Prostate gland (tissue), 2 donors: ENCODE measurements around the gene PCP4.

ENCODE experiments used
- CTCF ChIP-seq, 4 experiments: fragments of 200-600 bp in 2 of 4; fragments of 450-650 bp in 2 of 4; sonication (generic) in 2 of 4; IDR thresholded peaks; 1 replicate in 3 of 4; 2 replicates in 1 of 4; pipeline ENCODE4 v1.5.1; 2016 to 2019; ENCODE audit warnings: antibody characterized with exemption in 4 of 4, mild to moderate bottlenecking in 2 of 4, moderate library complexity in 2 of 4
- POLR2A ChIP-seq: fragments of 450-650 bp; IDR thresholded peaks from one replicate; pipeline ENCODE4 v1.6.1; 2016; ENCODE audit warnings: antibody characterized with exemption, mild to moderate bottlenecking
- POLR2AphosphoS5 ChIP-seq: sonication (generic); formaldehyde crosslinking; IDR thresholded peaks from one replicate; pipeline ENCODE4 v1.6.1; 2017; ENCODE audit warnings: antibody characterized with exemption

- TF ChIP-seq CTCF (IDR thresholded peaks at IDR 0.05) (no peak), POLR2A (no peak), POLR2AphosphoS5 (no peak)
Observed at GRCh38 chr21:39882839-39883195, 15.6 kb downstream of the PCP4 start.
